GM12801 (cell line): ENCODE results near the gene SERPINA12.

Experiments
- TF ChIP-seq, protein P1 (sequence below): IDR thresholded peaks from one replicate; pipeline ENCODE4 v1.5.1; 2011; ENCODE audit warnings: control low read depth; ENCODE audit not compliant: insufficient read length; ENCODE audit errors: extremely low read depth

Gene SERPINA12

DNA sequence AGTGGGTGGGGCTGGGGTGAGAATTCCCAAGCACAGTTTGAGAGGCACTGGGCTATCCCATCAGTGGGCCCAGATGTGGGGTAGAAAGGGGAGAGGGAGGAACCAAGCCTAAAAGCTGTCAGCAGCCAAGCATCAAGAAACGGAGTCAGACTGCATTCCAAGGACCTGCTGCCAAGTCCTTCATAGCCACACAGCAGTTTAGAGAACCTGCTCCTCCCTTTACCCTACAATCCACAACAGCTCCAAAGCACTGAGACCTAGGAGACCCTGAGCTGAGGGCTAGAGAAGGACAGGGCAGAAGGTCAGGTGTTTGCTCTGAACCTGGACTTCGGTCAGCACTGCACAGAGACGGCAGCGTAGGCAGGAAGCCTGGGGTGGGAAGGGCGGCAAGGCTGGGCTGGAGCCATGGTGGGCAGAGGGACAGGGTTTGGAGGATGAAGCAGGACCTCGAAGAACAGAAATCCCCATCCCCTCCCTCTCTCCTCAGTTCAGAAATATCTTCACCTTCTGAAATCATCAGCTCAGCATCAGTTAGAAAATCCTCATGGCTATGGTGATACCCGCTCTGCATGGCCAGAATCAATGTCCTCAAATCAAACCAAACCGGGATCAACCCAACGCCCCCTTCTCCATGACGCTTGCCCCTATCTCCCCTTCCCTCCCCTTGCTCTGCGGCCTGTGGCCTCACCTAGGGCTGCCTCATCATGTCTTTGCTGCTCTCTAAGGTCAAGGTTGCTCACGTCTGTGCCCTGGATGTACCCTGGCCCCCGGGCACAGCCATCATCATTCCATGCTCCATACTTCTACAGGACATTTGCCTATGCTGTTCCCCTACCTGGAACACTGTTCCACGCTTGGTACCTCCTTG is 39.1 kb upstream of the SERPINA12 start:
- TF ChIP-seq, protein P1, sequence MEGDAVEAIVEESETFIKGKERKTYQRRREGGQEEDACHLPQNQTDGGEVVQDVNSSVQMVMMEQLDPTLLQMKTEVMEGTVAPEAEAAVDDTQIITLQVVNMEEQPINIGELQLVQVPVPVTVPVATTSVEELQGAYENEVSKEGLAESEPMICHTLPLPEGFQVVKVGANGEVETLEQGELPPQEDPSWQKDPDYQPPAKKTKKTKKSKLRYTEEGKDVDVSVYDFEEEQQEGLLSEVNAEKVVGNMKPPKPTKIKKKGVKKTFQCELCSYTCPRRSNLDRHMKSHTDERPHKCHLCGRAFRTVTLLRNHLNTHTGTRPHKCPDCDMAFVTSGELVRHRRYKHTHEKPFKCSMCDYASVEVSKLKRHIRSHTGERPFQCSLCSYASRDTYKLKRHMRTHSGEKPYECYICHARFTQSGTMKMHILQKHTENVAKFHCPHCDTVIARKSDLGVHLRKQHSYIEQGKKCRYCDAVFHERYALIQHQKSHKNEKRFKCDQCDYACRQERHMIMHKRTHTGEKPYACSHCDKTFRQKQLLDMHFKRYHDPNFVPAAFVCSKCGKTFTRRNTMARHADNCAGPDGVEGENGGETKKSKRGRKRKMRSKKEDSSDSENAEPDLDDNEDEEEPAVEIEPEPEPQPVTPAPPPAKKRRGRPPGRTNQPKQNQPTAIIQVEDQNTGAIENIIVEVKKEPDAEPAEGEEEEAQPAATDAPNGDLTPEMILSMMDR: no peak

DNA sequence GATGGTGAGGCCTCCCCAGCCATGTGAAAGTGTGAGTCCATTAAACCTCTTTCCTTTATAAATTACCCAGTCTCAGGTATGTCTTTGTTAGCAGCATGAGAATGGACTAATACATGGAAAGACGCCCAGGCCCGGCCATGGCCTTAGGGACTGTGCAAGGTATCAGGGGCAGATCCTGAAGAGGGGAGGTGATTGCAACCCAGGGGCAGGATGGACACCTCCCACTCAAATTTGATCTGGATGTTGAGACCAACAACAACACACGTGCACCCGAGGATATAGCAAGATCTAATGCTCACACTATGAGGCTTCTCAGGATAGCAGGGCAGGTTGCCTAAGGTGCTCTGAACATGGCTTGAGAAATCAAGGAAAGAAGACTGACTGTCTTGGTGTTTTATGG is 38.5 kb upstream of the SERPINA12 start:
- TF ChIP-seq, protein P1: no peak

DNA sequence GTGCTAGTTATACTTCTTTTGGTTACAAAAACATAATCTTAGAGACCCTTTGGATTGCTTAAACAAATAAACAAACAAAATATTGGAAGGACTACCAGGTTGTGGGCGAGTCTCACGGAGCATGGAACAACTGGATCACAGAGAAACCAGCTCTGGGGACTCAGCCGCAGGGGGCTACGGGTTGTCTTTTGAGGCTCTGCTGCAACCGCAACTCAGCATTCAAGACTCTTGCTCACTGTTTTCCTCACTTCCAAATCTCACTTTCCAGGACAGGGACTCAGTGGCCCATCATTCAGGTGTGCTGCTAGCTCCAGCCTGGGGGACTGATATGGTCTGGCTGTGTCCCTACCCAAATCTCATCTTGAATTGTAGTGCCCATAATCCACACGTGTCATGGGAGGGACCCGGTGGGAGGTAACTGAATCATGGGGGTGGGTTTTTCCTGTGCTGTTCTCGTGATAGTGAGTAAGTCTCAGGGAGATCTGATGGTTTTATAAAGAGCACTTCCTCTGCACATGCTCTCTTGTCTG is 37.9 kb upstream of the SERPINA12 start:
- TF ChIP-seq, protein P1: no peak

DNA sequence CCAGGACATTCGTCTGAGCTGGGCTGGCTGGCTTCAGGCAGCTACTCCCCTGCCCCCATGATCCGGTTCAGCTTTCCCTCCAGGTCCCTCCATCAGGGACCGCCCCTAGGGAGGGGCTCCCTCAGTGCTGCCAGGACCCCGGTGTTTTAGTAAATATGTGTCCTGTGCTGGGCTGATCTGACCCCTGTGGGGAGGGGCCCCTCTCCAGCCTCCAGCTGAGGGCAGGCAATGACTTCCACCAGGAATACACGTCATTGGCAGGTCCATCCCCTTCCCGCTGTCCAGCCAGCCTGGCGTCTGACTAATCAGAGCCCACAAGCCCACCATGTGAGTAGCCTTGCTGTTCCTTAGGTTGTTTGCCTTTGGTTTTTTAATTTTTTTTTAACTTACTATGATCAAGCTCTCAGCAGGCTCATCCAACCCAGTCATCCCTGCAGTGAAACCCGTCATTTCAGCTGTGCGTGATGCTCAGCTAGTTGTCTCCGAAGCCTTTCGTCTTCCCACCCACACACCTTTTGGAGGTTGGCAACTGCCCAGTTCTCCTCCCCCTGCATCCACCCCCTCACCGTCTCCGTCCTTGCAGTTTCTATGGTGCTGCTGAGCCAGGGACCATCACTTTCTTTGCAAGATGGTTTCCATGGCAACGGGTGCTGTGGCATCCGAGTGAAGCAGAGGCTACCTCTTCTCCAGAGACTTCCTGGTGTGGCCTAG is 36.0 kb upstream of the SERPINA12 start:
- TF ChIP-seq, protein P1: no peak

DNA sequence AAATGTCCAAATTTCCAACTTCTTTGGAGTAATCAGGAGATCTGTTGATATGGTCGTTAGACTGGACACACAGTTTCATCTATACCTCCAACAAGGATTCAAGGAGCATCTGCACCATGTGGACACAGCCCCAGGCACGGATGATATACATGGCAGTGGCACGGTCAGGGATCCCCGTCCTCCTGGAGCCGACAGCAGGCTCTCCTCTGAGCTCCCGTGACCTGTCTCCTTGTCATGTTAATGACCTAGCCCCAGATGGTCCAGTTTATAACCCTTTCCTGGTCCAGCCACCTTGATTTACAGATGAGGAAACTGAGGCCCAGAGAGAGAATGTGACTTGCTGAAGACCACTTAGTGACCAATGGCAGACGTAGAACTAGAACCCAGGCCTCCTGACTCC is 35.5 kb upstream of the SERPINA12 start:
- TF ChIP-seq, protein P1: no peak

DNA sequence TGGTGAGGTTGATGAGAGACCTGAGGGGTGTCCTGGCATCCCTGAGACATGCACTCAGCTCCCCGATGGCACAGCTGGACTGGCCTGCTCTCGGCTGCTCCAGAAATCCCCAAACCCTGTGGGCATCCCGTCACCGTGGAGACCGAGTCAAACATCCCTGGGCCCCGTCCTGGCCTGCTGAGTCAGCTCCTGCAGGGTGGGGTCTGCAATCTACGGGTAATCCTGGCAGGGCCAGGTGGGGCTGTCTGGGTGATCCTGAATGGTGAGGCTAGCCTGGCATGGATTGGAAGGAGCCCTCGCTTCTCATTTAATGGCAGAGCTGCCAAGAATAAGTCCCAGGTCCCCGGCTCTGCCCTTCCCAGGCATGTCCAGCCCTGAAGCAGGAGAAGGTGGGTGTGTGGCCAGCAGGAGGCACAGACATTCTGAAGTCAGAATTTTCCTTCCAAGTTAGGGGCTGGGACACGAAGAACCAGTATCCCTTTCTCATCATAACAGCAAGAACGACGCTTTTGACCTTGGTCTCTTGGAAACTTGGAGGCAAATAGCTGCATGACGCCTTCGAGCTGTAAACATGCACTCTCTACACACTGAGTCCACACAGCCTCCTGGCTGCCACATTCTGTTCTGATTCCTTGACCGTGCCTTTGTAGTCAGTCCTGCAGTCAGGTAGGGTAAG is 34.3 kb upstream of the SERPINA12 start:
- TF ChIP-seq, protein P1: no peak
